IPS-18c (cell line): ENCODE measurements around the gene CUBN.

Experiments used
- H3K4me3 ChIP-seq: 2 replicates; pipeline ENCODE4 v1.7.0; 2013; ENCODE audit warnings: low read depth, mild to moderate bottlenecking, low read length, moderate library complexity; ENCODE audit not compliant: insufficient read depth
- H3K9me3 ChIP-seq: one replicate; pipeline ENCODE4 v1.6.1; 2013; ENCODE audit warnings: mild to moderate bottlenecking, low read length, moderate library complexity; ENCODE audit not compliant: control insufficient read depth, insufficient read depth

The CUBN gene

GRCh38 chr10:17145239-17145638 is 15.6 kb upstream of the CUBN start:
- Histone ChIP-seq H3K4me3 (no peak overlapping the region), H3K9me3 (no peaks in the 10 kb centered on the region)

GRCh38 chr10:17144757-17145156 is 15.1 kb upstream of the CUBN start:
- Histone ChIP-seq H3K4me3 (no peak overlapping the region), H3K9me3 (no peaks in the 10 kb centered on the region)

- no peak overlapping the region for H3K4me3 ChIP-seq
- H3K9me3 ChIP-seq, result no peaks in the 10 kb centered on the region
Measured at GRCh38 chr10:17144032-17144431, 14.4 kb upstream of the CUBN start.

GRCh38 chr10:17143055-17143690 is 13.6 kb upstream of the CUBN start:
- no peak overlapping the region for H3K4me3 ChIP-seq
- H3K9me3 ChIP-seq, result no peaks in the 10 kb centered on the region

GRCh38 chr10:17141504-17142229 is 12.1 kb upstream of the CUBN start:
- Histone ChIP-seq H3K4me3 (no peak overlapping the region), H3K9me3 (no peaks in the 10 kb centered on the region)

- H3K9me3 ChIP-seq, result no peaks in the 10 kb centered on the region
- H3K4me3 ChIP-seq, result no peak overlapping the region
Measured at GRCh38 chr10:17140386-17140761, 10.8 kb upstream of the CUBN start.

- no peak overlapping the region for H3K4me3 ChIP-seq
Measured at GRCh38 chr10:17138460-17139042, 8.9 kb upstream of the CUBN start.

GRCh38 chr10:17134737-17135260 is 5.2 kb upstream of the CUBN start:
- no peaks in the 10 kb centered on the region for H3K9me3 ChIP-seq
- no peak overlapping the region for H3K4me3 ChIP-seq

More at GRCh38 chr10:17138460-17139042, 8.9 kb upstream of the CUBN start:
- H3K9me3 ChIP-seq, result no peaks in the 10 kb centered on the region

- Histone ChIP-seq H3K4me3 (no peak overlapping the region), H3K9me3 (no peaks in the 10 kb centered on the region)
Measured at GRCh38 chr10:17134282-17134681, 4.7 kb upstream of the CUBN start.

GRCh38 chr10:17128261-17128660 is 1.4 kb downstream of the CUBN start:
- H3K4me3 ChIP-seq, result no peak overlapping the region
- H3K9me3 ChIP-seq, result no peaks in the 10 kb centered on the region

GRCh38 chr10:17126327-17126726 is 3.3 kb downstream of the CUBN start:
- no peak overlapping the region for H3K4me3 ChIP-seq
- H3K9me3 ChIP-seq, result no peaks in the 10 kb centered on the region

GRCh38 chr10:17125206-17125893 is 4.3 kb downstream of the CUBN start:
- H3K9me3 ChIP-seq, result no peaks in the 10 kb centered on the region
- no peak overlapping the region for H3K4me3 ChIP-seq

- Histone ChIP-seq H3K4me3 (no peak overlapping the region), H3K9me3 (no peaks in the 10 kb centered on the region)
Measured at GRCh38 chr10:17123961-17124360, 5.7 kb downstream of the CUBN start.

- H3K9me3 ChIP-seq, result no peaks in the 10 kb centered on the region
- H3K4me3 ChIP-seq, result no peak overlapping the region
Measured at GRCh38 chr10:17122726-17123661, 6.6 kb downstream of the CUBN start.

- no peaks in the 10 kb centered on the region for H3K9me3 ChIP-seq
- no peak overlapping the region for H3K4me3 ChIP-seq
Measured at GRCh38 chr10:17122052-17122451, 7.6 kb downstream of the CUBN start.

GRCh38 chr10:17120694-17121093 is 8.9 kb downstream of the CUBN start:
- no peaks in the 10 kb centered on the region for H3K9me3 ChIP-seq
- H3K4me3 ChIP-seq, result no peak overlapping the region

- Histone ChIP-seq H3K4me3 (no peak overlapping the region), H3K9me3 (no peaks in the 10 kb centered on the region)
Measured at GRCh38 chr10:17119845-17120244, 9.8 kb downstream of the CUBN start.
